SU-DHL-6 (cell line): ENCODE measurements around the gene KDM1B.

Experiments
- EZH2phosphoT487 ChIP-seq: fragments of 200-600 bp; sonication (generic), shearing (Covaris generic); conservative IDR thresholded peaks from 2 replicates; pipeline ENCODE4 v1.6.1; 2018; ENCODE audit warnings: mild to moderate bottlenecking, antibody characterized with exemption, low read length, moderate library complexity, mixed read lengths
- TF ChIP-seq, protein P1 (sequence below): fragments of 200-600 bp; sonication (generic); IDR thresholded peaks from one replicate; pipeline ENCODE4 v1.5.1; 2017; ENCODE audit warnings: antibody characterized with exemption, mild to moderate bottlenecking, low read length, moderate library complexity; ENCODE audit not compliant: insufficient read depth, poor library complexity, severe bottlenecking

DNA sequence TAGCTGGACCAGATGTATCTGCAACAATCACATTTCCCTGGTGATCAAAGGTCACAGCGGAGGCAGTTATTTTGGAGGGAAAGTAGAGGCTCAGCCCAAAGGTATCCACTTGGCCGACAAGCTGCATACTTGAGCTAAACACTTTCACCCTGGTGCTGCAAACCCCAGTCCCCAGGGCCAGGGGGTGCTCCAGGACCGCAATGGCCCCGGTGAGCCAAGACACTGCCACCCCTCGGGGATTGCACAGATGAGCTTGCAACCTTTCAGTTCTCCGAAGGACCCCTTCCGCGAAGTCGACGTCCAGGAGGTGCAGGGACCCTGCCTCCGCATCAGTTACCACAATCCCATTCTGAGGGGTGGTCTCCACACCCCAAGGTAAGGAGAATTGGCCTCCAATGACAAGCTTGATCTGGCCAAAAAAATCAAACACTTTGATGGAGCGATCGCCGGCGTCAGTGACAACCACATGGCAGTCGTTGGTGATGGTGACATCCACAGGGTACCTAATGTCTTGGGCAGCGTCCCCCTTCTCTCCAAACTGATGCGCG lies 33.6 kb upstream of the KDM1B start:
- TF ChIP-seq, protein P1, sequence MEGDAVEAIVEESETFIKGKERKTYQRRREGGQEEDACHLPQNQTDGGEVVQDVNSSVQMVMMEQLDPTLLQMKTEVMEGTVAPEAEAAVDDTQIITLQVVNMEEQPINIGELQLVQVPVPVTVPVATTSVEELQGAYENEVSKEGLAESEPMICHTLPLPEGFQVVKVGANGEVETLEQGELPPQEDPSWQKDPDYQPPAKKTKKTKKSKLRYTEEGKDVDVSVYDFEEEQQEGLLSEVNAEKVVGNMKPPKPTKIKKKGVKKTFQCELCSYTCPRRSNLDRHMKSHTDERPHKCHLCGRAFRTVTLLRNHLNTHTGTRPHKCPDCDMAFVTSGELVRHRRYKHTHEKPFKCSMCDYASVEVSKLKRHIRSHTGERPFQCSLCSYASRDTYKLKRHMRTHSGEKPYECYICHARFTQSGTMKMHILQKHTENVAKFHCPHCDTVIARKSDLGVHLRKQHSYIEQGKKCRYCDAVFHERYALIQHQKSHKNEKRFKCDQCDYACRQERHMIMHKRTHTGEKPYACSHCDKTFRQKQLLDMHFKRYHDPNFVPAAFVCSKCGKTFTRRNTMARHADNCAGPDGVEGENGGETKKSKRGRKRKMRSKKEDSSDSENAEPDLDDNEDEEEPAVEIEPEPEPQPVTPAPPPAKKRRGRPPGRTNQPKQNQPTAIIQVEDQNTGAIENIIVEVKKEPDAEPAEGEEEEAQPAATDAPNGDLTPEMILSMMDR, result no peak
- TF ChIP-seq EZH2phosphoT487, result no peak
